Kidney capillary endothelial cell (primary cell): ENCODE data around the gene SRGAP1.
"Not testable (repeated sequence)": the region's sequence is repeated elsewhere in the genome, so short reads cannot be mapped to it uniquely, and the experiment has no call there.

Experiments
- DNase-seq: peaks from one replicate; pipeline ENCODE4 v3.0.0-alpha.2; 2018; ENCODE audit warnings: low spot score

SRGAP1 gene

DNA sequence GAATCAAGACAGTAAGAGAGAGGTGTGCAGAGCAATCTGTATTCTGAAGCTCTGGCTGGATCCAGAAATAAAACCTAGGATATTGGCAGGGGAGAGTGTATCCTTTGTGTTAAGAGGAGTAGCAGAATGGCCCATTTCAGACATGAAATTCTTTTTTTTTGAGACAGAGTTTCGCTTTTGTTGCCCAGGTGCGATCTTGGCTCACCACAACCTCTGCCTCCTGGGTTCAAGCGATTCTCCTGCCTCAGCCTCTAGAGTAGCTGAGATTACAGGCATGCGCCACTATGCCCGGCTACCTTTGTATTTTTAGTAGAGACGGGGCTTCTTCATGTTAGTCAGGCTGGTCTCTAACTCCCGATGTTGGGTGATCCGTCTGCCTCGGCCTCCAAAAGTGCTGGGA is 6.1 kb upstream of the SRGAP1 start:
- no peak for DNase-seq

DNA sequence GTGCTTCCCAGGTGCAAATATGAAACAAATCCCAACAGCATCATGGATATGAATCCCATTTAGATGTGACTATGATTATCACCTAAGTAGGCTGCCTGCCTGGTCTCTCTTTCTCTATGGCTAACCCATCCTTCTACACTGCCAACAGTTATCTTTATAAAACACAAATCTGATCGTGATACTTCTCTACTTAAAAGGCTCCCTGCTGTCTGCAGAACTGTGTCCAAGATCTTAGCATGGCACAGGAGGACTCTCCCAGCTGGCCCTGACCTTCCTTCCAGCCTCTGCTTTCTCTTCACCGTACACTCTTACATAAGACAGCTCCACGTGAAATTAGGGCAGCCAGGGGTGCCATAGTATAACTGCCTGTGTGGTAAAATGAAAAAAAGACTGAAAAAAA is 3.5 kb upstream of the SRGAP1 start:
- no peak for DNase-seq

DNA sequence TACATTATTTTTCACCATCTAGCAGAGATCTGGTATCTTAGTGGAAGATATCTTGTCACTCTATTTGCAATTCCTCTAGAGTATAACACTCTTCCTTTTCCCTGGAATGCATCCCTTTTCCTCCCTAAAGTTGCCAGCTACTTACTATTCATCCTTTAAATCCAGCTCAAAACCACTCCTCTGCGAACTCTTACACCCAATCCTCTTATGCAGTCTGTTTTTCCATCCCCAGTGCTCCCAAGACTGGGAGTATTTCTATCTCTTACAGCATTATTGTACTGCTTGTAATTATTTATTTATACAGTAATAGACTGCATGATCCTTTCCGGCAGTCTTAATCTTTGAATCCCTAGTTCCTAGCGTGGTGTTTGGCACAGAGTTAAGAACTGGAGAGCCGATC is 2.9 kb upstream of the SRGAP1 start:
- no peak for DNase-seq

DNA sequence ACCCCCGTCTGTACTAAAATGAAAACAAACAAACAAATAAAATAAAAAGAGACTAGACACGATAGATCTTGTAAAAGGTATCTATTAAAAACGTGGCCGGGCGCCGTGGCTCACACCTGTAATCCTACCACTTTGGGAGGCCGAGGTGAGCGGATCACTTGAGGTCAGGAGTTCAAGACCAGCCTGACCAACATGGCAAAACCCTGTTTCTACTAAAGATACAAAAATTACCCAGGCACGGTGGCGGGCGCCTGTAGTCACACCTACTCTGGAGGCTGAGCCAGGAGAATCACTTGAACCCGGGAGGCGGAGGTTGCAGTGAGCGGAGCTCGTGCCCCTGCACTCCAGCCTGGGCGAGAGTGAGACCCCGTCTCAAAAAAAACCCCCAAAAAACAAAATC is 1.8 kb upstream of the SRGAP1 start:
- not testable (repeated sequence) for DNase-seq

DNA sequence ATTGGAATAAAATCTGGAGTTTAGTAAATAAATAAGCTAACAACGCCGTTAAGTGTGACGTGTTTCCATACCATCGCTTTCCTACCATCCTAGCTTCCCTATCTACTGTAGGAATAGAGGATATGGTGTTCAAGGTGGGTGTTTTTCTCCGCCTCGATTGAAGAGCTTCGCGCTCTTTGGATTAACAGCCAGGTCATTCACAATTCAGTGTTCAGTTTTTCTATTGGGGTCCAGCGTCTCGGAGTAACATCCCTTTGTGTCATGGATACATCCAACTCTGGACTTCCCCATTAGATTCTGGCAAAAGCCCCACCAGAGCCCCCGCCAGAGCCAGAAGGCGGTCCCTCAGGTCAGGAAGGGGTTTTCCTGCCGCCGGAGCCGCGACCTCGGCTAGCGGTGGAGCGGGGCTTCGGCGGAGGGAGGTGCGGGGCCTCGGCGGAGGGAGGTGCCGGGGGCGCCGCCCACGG is 1.2 kb upstream of the SRGAP1 start:
- no peak for DNase-seq

DNA sequence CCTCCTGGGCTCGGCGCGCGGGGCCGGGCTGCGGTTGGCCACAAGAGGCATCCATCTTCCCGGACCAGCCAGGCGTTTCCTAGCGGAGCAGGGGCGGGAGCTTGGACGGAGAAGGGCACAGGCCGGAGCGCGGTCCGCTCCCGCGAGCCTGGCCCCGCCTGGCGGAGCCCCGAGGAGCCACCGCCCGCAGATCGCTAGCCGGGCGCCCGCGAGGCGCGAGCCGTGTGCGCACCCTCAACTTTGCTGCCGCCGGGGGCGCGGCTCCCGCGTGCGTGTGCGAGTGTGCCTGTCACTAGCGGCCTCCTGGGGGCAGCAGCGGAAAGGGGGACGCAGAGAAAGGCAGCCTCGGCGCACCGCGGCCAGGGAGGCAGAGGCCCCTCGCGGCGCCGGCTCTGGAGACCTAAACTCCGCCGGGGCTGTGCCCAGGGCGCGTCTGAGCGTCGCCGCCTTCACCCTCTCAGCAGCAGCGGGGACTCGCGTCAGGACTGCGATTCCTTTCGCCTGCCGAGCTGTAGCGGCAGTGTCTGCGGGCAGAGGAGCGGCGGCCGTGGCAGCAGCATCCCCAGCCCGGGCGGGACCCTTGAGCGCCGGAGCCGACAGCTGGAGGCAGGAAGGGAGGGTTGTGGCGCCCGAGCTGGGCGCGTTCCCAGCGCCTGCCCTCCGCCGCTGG is 644 bp upstream of the SRGAP1 start:
- peak; percentile 92 for DNase-seq

DNA sequence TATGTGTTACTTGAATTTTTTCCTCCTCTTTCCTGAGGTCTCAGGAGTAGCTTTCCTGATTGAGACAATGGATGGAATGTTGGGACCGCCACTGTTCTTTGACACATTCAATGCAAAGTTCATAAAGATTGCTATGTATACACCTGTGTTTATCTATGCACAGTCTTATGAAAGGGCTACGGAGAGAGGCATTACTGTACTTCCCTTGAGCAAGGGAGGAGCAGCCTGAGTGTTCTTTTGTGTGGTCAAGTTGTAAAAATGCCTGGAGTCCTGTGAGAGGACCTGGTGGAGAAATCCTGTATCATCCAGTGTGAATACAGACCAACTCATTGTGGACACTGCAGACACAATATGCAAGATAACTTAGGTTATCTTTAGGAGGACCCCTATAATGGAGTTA is 1.2 kb downstream of the SRGAP1 start:
- peak; percentile 27 for DNase-seq

DNA sequence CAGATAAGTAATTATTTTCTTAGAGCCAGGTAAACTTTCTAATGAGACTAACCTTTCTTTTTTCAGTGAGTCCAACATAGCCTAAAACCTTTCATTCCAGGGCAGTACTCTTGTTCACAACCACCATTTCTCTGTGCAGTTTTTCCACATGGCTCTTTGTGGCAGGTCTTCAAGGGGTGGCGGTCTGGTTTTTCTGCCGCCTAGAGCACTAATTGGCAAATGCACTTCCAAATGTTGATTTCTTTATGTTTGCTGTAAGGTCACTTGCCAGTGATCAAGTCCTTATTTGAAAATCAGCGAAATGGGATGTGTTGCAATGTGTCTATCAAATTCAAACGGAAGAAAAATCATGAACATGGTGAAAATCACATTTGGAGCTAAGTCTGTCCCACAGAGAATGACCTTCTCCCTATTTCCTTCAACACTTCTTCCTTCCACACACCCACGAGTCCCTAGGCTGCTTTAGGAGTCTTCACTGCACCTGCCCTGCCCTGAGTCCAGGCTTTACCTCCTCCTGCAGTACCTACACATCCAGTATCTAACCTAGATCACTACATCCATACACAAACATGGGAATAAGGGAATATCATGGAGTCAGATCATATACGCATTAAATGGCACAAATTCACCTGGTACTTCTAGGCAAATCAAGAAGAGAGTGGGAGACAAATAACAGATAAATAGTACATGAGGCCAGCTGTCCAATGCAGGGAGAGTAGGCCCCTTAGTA is 1.9 kb downstream of the SRGAP1 start:
- DNase-seq, result no peak

DNA sequence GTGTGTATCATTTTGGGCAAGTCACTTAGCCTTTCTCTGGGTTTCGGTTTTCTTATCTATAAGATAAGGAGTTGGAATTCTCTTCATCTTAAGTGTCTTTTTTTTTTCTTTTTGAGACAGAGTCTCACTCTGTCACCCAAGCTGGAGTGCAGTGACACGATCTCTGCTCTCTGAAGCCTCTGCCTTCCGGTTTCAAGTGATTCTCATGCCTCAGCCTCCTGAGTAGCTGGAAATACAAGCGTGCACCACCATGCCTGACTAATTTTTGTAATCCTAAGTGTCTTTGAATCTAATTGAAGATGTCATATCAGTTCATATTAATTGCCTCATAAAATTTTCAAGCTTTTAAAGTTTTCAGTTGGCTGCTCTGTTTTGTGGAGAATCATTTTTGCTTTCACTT is 4.0 kb downstream of the SRGAP1 start:
- no peak for DNase-seq

DNA sequence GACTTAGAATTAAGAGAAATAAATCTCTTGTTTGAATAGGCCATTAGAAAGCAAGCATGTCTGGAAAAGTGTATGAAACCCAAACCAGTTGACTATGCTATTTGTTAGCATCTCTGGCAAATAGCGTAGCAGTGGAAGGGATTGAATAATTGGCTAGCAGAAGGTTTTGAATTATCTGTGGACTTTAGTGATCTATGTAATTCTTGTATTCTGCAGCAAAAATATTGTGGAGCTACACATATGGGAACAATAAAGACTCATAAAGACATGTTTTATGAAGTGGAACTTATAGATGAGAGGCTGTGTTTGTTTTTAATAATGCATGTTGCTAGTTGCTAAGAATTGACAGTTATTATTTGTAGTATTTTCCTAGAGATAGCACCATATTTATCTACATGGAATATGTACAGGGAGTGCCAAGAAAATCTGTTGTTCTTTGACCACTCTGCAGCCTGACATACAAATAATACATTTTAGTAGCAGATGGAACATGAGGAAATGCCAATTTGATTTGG is 4.7 kb downstream of the SRGAP1 start:
- DNase-seq, result no peak

DNA sequence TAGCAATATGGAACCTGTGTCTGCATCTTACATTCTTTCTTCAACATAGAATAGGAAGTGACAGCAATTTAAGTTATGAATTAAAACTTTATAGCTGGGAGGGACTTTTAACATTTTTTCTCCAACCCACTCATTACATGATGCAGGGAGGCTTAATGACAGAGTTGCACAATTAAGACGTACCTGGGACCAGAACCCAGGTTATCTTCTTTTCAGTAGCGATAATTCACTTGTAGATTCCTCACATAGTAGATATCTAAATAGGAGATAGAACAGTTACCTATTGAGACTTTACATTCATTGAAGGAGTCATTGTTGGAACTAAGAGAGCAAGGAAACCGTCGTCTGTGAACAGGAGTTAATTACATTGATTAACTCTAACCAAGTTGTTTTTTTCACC is 5.1 kb downstream of the SRGAP1 start:
- no peak for DNase-seq

DNA sequence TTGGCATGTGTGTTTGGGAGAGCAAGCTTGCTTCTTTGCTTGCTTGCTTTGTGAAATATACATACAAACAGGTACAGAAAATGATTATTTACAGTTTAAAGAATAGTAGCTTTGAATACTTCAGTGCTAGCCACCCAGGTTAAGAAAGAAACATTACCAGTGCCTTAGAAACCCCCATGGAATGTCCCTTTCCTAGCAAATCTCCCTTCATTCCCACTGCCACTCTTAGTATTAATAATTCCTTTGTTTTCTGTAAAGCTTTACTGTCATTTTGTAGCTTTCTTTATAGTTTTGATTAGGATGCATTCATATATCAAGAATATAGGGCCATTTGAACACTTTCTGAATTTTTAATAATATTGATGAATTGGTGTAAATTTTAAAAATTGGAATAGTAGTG is 9.5 kb downstream of the SRGAP1 start:
- no peak for DNase-seq

DNA sequence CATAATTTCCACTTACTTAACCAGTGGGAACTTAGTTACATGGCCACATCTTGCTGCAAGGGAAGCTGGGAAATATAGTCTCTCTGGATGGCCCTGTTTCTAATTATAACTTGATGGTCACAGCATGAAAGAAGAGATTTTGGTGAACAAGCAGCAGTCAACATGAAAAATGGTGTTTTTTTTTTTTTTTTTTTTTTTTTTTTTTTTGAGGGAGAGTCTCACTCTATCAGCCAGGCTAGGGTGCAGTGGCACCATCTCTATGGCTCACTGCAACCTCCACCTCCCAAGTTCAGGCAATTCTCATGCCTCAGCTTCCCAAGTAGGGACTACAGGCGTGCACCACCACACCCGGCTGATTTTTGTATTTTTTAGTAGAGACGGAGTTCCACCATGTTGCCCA is 10.8 kb downstream of the SRGAP1 start:
- no peak for DNase-seq

DNA sequence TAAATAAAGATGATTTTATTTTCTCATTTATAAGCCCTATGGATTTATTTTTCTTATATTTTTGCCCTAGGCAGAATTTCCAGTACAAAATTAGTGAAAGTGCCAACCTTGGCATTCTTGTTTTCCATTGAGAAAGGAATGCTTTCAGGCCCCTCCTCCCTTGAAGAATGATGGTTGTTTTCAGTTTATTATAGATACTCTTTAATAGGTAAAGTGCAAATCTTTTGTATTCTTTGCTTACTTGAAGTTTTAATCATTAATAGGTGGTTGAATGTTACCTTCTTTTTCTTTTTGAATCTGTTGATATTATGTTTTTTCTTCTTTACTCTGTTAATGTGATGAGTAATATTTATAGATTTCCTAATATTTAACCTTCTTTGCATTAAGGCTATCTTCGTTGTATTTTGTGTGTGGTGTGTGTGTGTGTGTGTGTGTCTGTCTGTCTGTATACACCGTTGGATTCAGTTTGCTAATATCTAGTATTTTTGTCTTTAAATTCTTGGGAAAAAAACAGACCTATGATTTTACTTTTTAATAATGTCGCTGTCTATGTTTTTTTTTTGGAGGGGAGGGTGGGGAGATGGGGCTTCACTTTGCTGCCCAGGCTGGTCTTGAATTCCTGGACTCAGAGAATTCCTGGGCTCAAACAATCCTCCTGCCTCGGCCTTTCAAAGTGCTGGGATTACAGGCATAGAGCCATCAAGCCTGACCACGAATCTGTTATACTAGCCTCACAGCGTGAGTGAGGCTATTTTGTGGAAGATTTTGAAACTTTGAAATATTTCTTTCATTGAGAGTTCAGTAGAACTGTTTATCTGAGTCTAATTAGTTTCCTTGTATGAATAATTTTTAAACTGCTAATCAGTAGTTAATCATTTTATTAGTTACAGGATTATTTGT is 13.5 kb downstream of the SRGAP1 start:
- DNase-seq, result no peak

DNA sequence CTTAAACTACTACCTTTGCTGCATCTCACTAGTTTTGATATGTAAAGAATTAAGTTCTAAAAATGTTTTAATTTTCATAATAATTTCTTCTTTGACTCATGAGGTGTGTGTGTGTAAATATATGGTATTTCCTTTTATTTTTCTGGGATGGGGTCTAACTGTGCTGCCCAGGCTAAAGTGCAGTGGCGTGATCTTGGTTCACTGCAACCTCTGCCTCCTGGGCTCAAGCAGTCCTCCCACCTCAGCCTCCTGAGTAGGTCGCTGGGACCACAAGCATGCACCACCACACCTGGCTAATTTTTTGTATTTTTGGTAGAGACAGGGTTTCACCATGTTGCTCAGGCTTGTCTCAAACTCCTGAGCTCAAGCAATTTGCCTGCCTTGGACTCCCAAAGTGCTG is 15.4 kb downstream of the SRGAP1 start:
- DNase-seq, result not testable (repeated sequence)

DNA sequence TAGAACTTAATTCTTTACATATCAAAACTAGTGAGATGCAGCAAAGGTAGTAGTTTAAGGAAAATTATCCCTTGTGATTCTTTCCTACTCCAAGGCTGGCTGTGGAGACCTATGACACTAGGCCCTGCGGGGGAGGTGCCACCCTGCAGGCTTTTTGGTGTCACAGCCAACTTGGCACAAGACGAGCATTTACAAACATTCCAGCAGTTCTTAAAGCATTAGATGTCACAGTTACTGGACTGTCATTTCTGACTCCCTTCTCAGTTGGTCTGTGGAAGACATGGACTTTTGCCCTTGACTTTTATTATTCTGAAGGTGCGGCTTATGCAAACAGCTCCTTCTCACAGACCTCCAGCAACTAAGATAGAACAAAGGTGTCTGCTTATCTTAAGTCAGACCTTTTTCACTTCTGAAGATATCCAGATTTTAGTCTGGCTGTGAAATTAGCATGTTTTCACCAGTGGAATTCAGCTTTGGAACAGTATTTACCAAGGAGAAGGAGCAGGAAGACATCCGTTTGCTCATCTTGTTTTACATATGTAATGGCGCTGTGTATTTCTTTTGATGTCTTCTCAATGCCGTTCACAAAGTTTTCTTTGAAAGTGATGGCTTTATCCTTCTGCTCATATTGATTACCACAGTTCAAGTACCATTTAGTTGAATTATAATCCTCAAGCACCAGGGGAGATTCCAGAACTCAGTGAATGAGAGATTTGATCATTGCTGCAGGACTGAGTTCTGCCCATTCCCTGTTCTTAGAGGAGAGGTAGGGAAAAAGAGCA is 17.9 kb downstream of the SRGAP1 start:
- DNase-seq, result no peak

DNA sequence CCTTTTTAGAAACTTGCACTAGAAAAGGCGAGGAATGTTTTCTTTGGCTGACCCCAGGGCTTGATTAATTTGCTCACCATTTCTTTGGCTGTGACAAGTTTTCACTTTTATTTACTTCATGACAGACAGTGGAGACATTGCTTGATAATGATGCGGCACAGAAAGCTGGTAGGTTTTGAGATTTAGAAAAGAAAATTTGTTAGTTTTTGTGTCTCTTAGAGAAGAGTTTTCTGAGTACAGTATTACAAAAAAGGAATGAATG is 18.4 kb downstream of the SRGAP1 start:
- DNase-seq, result no peak

DNA sequence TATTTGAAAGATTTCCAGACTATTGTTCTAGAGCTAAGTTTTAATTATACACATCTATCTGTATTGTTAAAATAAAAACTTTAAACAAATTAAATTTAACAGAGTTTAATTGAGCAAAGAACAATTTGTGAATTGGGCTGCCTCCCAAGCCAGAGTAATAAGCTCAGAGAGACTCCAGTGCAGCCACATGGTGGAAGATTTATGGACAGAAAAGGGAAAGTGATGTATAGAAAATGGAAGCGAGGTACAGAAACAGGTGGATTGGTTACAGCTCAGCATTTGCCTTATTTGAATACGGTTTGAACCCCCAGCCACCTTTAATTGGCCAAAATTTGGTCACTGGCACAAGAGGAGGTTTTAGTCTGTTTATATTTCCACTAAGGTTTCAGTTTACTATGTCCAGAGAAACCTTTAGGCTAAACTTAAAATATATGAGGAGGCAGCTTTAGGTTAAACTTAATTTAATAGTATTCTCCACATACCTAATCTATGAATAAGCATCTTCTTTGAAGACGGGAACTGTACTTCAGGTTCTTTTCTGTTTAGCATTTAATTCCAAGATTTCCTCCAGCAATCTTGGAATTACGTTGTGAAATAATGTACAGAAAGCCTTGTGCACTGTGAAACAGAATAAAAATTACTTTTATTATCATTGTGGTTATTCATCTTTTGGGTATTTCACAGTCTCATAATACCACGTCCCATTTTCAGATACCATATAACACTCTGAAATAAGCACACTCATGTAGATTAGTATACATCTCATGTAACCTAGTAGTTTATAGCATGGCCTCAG is 19.4 kb downstream of the SRGAP1 start:
- no peak for DNase-seq

DNA sequence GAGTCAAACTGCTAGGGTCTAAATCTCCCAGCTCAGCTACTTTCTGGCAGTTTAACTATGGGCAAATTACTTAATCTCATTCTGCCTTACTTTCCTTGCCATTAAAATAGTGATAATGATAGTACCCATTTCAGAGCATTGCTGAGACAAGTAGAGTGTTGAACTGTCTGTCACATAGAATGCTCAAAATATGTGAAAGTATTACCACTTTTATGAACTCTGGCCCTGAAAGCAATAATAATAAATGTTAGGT is 19.9 kb downstream of the SRGAP1 start:
- no peak for DNase-seq

DNA sequence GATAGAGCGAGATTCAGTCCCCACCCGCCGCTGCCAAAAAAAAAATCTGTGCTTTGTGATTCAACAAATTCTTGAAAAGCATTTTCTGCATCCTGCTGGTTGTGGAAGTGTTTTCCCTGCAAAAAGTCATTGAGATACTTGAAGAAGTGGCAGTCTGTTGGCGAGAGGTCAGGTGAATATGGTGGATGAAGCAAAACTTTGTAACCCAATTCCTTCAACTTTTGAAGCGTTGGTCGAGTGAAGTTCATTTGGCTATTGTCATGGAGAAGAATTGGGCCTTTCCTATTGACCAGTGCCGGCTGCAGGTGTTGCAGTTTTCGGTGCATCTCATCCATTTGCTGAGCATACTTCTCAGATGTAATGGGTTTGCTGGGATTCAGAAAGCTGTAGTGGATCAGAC is 20.9 kb downstream of the SRGAP1 start:
- no peak for DNase-seq

DNA sequence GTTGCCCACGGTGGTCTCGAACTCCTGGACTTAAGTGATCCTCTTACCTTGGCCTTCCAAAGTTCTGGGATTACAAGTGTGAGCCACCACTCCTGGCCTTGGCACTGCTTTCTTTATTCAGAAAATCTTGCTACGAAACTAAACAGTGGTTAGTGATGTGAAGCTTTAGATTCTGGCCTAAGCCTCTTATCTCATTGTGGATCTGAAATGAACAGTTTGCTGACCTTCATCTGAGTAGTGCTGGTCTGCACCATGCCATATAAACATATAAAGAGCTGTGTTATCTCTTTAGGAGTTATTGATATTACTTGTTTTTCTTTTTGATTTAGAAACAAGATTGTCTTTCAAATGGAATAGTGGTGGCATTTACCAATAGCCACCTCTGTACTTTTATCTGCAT is 22.6 kb downstream of the SRGAP1 start:
- no peak for DNase-seq

DNA sequence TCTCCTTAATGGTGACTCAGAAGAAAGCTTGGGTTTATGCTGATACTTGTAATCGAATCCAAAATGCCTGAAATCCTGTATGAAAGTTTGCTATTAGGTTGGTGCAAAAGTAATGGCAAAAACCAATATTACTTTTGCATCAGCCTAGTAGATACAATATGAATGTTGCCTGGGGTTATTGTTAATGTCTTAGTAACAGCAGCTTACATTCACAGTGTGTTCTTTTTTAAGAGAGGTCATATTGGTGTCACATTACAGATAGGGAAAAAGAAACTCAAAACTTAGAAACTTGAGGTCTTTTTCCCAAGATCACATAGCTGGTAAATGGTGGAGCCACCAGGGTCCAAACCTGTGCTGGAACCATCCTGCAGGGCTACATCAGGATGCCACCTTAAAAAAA is 25.2 kb downstream of the SRGAP1 start:
- DNase-seq, result no peak
